Large intestine (tissue), 3 donors: ENCODE measurements around the gene SMIM13. TPM values are rescaled to one million over a fixed set of nuclear protein-coding genes. Genes with fewer than 3 reads are reported as not detected.
A peak's percentile ranks its signal among the peaks of the same experiment; 100 is the strongest.

Source experiments
- DNase-seq, 2 donors: peaks; one replicate each; pipeline versions ENCODE4 v3.0.0 to v3.0.0-alpha.2; 2013
- H3K27ac ChIP-seq: one replicate; pipeline ENCODE4 v1.5.1; 2013; ENCODE audit warnings: low read length
- H3K27me3 ChIP-seq: 2 replicates; pipeline ENCODE4 v1.6.1; 2013; ENCODE audit warnings: low read length; ENCODE audit not compliant: control insufficient read depth, insufficient read depth
- H3K36me3 ChIP-seq: 2 replicates; pipeline ENCODE4 v1.6.1; 2013; ENCODE audit warnings: low read length; ENCODE audit not compliant: control insufficient read depth, insufficient read depth
- H3K4me1 ChIP-seq: one replicate; pipeline ENCODE4 v1.6.1; 2013; ENCODE audit warnings: low read length; ENCODE audit not compliant: control insufficient read depth, insufficient read depth
- H3K4me3 ChIP-seq: one replicate; pipeline ENCODE4 v1.5.1; 2013; ENCODE audit warnings: low read length
- H3K9me3 ChIP-seq: one replicate; pipeline ENCODE4 v1.6.1; 2013; ENCODE audit warnings: mild to moderate bottlenecking, low read depth, low read length, moderate library complexity; ENCODE audit not compliant: control insufficient read depth
- WGBS: methylation state at CpG from one replicate; pipeline ENCODE4 v1.1.5; 2013; ENCODE audit warnings: low lambda C conversion rate; ENCODE audit not compliant: insufficient coverage; 5-methylcytosine and 5-hydroxymethylcytosine counted together
- polyA plus RNA-seq: library from polyadenylated mRNA; unstranded; fragments of 120-200 nt; gene quantifications from one replicate; pipeline ENCODE4 v1.2.1, GENCODE V29; 2013

The SMIM13 gene
- polyA plus RNA-seq, 1 donor, result 13.0 TPM

DNA sequence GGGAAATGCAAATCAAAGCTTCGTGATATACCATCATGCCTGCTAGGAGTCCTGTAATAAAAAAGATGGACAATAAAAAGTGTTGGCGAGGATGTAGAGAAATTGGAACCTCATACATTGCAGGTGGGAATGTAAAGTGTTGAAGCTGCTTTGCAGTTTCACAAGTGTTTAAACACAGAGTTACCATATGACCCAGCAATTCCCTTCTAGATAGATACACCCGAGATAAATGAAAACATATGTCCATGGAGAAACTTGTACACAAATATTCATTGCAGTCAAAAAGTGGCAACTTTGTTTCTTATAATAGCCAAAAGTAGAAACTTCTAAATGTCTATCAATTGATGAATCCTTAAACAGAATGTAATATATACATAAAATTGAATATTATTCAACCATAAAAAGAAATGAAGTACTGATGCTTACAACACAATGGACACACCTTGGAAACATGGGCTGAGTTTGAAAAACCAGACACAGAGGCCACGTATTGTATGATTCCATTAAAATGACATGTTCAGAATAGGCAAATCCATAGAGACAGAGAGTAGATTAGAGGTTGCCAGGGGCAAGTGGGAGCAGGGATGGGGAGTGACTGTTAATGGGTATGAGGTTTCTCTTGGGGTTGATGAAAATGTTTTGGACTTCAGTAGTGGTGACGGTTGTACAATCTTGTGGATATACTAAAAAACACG, 38.7 kb downstream of the SMIM13 start:
- H3K4me1 ChIP-seq, result no peaks in the 10 kb centered on the region
- WGBS, result 100% methylated on average over 2 of the region's 6 CpGs
- H3K9me3 ChIP-seq, result no peaks in the 10 kb centered on the region
- DNase-seq, result no peak
- no peak overlapping the region for H3K27ac ChIP-seq
- H3K27me3 ChIP-seq, result no peaks in the 10 kb centered on the region
- H3K36me3 ChIP-seq, result peaks cover 17% of the 10 kb centered on the region
- no peak overlapping the region for H3K4me3 ChIP-seq

GRCh38 chr6:11133281-11133680, 39.6 kb downstream of the SMIM13 start:
- Histone ChIP-seq H3K27me3 (no peaks in the 10 kb centered on the region), H3K4me1 (no peaks in the 10 kb centered on the region), H3K36me3 (peaks cover 13% of the 10 kb centered on the region), H3K9me3 (no peaks in the 10 kb centered on the region), H3K27ac (no peak overlapping the region), H3K4me3 (no peak overlapping the region)
- DNase-seq, result no peak
- 93% methylated on average over 3 of the region's 5 CpGs for WGBS

DNA sequence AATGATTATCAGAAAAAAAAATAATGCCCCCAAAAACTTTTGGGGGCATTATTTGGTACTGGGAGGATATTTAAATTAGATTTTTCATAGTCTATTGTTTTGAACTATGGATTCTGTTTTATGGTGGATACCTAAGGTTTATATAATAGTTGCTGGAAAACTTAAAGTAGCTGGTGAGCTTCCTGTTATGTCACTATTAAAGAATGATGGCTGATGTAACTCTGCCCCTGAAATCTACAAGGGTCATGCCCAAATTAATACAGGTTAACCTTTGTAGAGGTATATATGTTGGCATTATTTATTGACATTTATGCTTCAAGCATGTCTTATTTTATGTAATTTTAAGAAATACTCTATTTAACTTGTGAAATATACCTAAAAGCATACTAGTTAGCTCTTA, 43.2 kb downstream of the SMIM13 start:
- Histone ChIP-seq H3K4me1 (no peaks in the 10 kb centered on the region), H3K36me3 (peaks cover 13% of the 10 kb centered on the region), H3K9me3 (no peaks in the 10 kb centered on the region), H3K27me3 (no peaks in the 10 kb centered on the region), H3K4me3 (no peak overlapping the region), H3K27ac (no peak overlapping the region)
- DNase-seq, result no peak

DNA sequence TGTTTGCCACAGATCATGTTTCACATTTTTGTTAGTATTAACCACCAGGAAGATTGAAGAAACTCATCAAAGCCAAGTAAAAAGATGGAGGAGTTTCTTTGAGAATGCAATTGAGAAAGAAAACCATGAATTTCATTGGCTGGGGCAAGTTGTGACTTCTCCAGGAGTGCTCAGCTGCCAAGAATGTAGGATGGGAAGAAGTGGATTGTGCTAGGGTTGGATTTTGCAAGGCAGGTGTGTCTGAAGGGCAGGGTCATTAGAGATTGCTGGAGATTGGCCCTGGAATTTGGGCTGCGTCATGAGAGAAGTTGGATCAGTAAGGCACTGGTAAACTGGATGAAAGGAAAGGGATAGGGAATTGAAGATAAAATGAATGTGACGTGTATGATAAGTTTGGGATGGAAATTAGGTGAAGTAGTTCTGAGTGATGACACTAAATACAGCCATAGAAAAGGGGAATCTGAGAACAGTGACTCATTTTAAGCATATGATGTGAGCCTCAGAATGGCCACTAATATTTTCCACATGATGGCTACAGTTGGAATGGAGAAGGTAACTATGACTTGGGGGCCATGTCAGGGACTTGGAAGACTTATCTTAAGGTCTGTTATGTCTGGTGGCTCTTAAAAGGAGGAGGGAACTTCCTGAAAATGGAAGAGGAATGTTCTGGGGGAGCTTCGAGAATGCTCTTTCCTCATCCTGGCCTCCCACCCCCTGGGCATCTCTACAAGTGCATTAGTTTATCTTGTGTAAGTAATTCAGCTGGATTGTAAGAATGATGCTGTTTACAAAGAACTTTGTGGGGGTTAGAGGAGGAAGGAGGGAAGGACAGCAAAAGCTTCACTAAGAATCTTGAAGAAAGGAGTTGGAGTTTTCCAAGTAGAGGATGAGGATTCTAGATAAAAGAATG, 45.7 kb downstream of the SMIM13 start:
- H3K4me3 ChIP-seq, result no peak overlapping the region
- 100% methylated on average over 1 of the region's 3 CpGs for WGBS
- no peak for DNase-seq
- H3K9me3 ChIP-seq, result no peaks in the 10 kb centered on the region
- H3K4me1 ChIP-seq, result no peaks in the 10 kb centered on the region
- H3K36me3 ChIP-seq, result peaks cover 12% of the 10 kb centered on the region
- H3K27me3 ChIP-seq, result no peaks in the 10 kb centered on the region
- no peak overlapping the region for H3K27ac ChIP-seq

- Histone ChIP-seq H3K27me3 (no peaks in the 10 kb centered on the region), H3K4me3 (no peak overlapping the region), H3K36me3 (peaks cover 9% of the 10 kb centered on the region), H3K4me1 (no peaks in the 10 kb centered on the region), H3K27ac (no peak overlapping the region), H3K9me3 (no peaks in the 10 kb centered on the region)
- no peak for DNase-seq
- 93% methylated on average over 2 of the region's 3 CpGs for WGBS
These were observed 46.4 kb downstream of the SMIM13 start for GRCh38 chr6:11140056-11140455.

DNA sequence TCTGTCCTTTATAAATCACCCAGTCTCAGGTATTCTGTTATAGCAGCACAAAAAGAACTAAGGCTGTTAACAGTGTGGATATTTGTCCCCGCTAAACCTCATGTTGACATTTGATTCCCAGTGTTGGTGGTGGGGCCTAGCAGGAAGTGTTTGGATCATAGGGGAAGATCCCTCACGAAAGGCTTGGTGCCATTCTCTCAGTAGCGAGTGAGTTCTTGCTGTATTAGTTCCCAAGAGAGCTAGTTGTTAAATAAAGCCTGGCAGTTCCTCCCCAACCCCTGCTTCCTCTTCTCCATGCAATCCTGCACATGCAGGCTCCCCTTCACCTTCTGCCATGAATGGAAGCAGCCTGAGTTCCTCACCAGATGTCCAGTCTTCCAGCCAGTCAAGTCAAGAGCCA, 47.7 kb downstream of the SMIM13 start:
- no peak overlapping the region for H3K27ac ChIP-seq
- no peaks in the 10 kb centered on the region for H3K9me3 ChIP-seq
- H3K4me3 ChIP-seq, result no peak overlapping the region
- no peaks in the 10 kb centered on the region for H3K36me3 ChIP-seq
- no CpG with 5 or more reads among the region's 3 CpGs for WGBS
- no peak for DNase-seq
- H3K4me1 ChIP-seq, result no peaks in the 10 kb centered on the region
- no peaks in the 10 kb centered on the region for H3K27me3 ChIP-seq

GRCh38 chr6:11142296-11143027, 48.8 kb downstream of the SMIM13 start:
- WGBS, result 100% methylated on average over 2 of the region's 8 CpGs
- Histone ChIP-seq H3K4me3 (no peak overlapping the region), H3K36me3 (no peaks in the 10 kb centered on the region), H3K27ac (no peak overlapping the region), H3K9me3 (no peaks in the 10 kb centered on the region), H3K4me1 (no peaks in the 10 kb centered on the region), H3K27me3 (no peaks in the 10 kb centered on the region)
- DNase-seq, result no peak

GRCh38 chr6:11143394-11144371, 50.0 kb downstream of the SMIM13 start:
- peak overlapping the region; percentile 44 for H3K27ac ChIP-seq
- no peak overlapping the region for H3K4me3 ChIP-seq

DNA sequence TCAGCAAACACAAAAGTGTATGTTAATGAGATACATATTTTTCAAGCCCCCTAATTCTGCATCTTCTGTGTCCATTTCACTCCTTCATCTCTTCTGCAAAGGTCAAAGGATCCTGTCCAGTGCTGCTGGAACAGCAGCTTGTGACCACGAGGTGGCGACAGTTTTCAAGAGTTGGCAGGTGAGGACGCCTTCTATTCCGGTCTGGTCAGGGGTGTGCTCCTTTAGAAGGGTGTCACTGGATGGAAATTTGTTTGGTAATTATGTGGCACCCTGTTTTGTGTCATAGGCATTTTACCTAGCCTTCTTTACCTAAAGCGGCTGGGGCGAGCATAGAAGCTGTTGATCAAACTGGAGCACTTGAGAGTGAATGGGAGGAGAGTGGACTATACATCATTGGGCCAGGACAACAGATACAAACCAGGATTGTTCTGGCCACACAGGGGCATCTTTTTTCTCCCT, 50.8 kb downstream of the SMIM13 start:
- H3K4me1 ChIP-seq, result no peaks in the 10 kb centered on the region
- peak; percentile 56 to 59 for DNase-seq
- H3K27me3 ChIP-seq, result no peaks in the 10 kb centered on the region
- WGBS, result no CpG with 5 or more reads among the region's 6 CpGs
- no peak overlapping the region for H3K4me3 ChIP-seq
- no peaks in the 10 kb centered on the region for H3K9me3 ChIP-seq
- H3K36me3 ChIP-seq, result no peaks in the 10 kb centered on the region
- no peak overlapping the region for H3K27ac ChIP-seq

More at GRCh38 chr6:11143394-11144371, 50.0 kb downstream of the SMIM13 start:
- DNase-seq, result peak; percentile 74 to 80
- H3K27me3 ChIP-seq, result no peaks in the 10 kb centered on the region
- H3K4me1 ChIP-seq, result no peaks in the 10 kb centered on the region
- WGBS, result 84% methylated on average over 5 of the region's 10 CpGs
- no peaks in the 10 kb centered on the region for H3K9me3 ChIP-seq
- no peaks in the 10 kb centered on the region for H3K36me3 ChIP-seq
